HG02943 (cell line): ENCODE measurements around the gene SORCS2.

Source experiments
- ATAC-seq: cut with Tn5 transposase; IDR thresholded peaks from one replicate; pipeline ENCODE4 v1.9.1; 2021; ENCODE audit warnings: mild to moderate bottlenecking, low read depth, moderate library complexity; ENCODE audit not compliant: unreplicated experiment

The SORCS2 gene

GRCh38 chr4:7755561-7755960, 563.2 kb downstream of the SORCS2 start:
- no peak for ATAC-seq

GRCh38 chr4:7756071-7756470, 563.7 kb downstream of the SORCS2 start:
- no peak for ATAC-seq

- no peak for ATAC-seq
Observed at GRCh38 chr4:7756561-7757355, 564.4 kb downstream of the SORCS2 start.

- ATAC-seq: no peak
Observed at GRCh38 chr4:7757501-7758471, 565.4 kb downstream of the SORCS2 start.

GRCh38 chr4:7758476-7758875, 566.1 kb downstream of the SORCS2 start:
- ATAC-seq: no peak

- ATAC-seq: no peak
Observed at GRCh38 chr4:7759216-7759615, 566.9 kb downstream of the SORCS2 start.

- ATAC-seq: no peak
Observed at GRCh38 chr4:7759635-7760034, 567.3 kb downstream of the SORCS2 start.

GRCh38 chr4:7760228-7760627, 567.9 kb downstream of the SORCS2 start:
- no peak for ATAC-seq

- ATAC-seq: no peak
Observed at GRCh38 chr4:7760706-7761105, 568.4 kb downstream of the SORCS2 start.

GRCh38 chr4:7761312-7761711, 569.0 kb downstream of the SORCS2 start:
- ATAC-seq: no peak

- no peak for ATAC-seq
Observed at GRCh38 chr4:7761720-7762119, 569.4 kb downstream of the SORCS2 start.

GRCh38 chr4:7762376-7763030, 570.2 kb downstream of the SORCS2 start:
- ATAC-seq: no peak

GRCh38 chr4:7763106-7763505, 570.8 kb downstream of the SORCS2 start:
- ATAC-seq: no peak

GRCh38 chr4:7763788-7764187, 571.5 kb downstream of the SORCS2 start:
- ATAC-seq: no peak

GRCh38 chr4:7764466-7764865, 572.1 kb downstream of the SORCS2 start:
- no peak for ATAC-seq

GRCh38 chr4:7765666-7766065, 573.3 kb downstream of the SORCS2 start:
- ATAC-seq: no peak

- no peak for ATAC-seq
Observed at GRCh38 chr4:7766086-7766485, 573.7 kb downstream of the SORCS2 start.

- no peak for ATAC-seq
Observed at GRCh38 chr4:7766661-7767345, 574.5 kb downstream of the SORCS2 start.

GRCh38 chr4:7767526-7767925, 575.2 kb downstream of the SORCS2 start:
- ATAC-seq: no peak

GRCh38 chr4:7767966-7768365, 575.6 kb downstream of the SORCS2 start:
- no peak for ATAC-seq
